Natural killer cell treated with Interleukin-12 subunit alpha and Interleukin-12 subunit beta and Interleukin-15 and Interleukin-18, amount 100 ng/mL, for 72 hours (primary cell): ENCODE data around the gene ADK. TPM values are rescaled to one million over a fixed set of nuclear protein-coding genes. Genes with fewer than 3 reads are reported as not detected.
A peak's percentile ranks its signal among the peaks of the same experiment; 100 is the strongest.
"Not testable (repeated sequence)": the region's sequence is repeated elsewhere in the genome, so short reads cannot be mapped to it uniquely, and the experiment has no call there.

Experiments used
- ATAC-seq, 2 donors: fragments of 150-1000 bp; cut with Tn5 transposase in 1 of 2; sonication (Bioruptor Pico), chemical (Tn5 transposase) in 1 of 2; 2 replicates each; pipeline ENCODE4 v1.10.0; 2021
- DNase-seq: peaks from one replicate; pipeline ENCODE4 v3.0.0; 2022; ENCODE audit warnings: low spot score
- H3K27ac Mint-ChIP-seq, 2 donors: 1 replicate in 1 of 2; 2 replicates in 1 of 2; pipeline ENCODE4 v1.8.0; 2022; ENCODE audit warnings: mixed read lengths in 2 of 2, mild to moderate bottlenecking in 1 of 2, moderate library complexity in 1 of 2
- H3K27me3 Mint-ChIP-seq, 2 donors: 1 replicate in 1 of 2; 2 replicates in 1 of 2; pipeline ENCODE4 v1.8.0; 2022; ENCODE audit warnings: mixed read lengths in 2 of 2
- H3K36me3 Mint-ChIP-seq: one replicate; pipeline ENCODE4 v1.8.0; 2022; ENCODE audit warnings: mixed read lengths
- H3K4me1 Mint-ChIP-seq, 2 donors: 1 replicate in 1 of 2; 2 replicates in 1 of 2; pipeline ENCODE4 v1.8.0; 2022; ENCODE audit warnings: low read depth in 2 of 2, mixed read lengths in 2 of 2, mild to moderate bottlenecking in 1 of 2
- H3K4me3 Mint-ChIP-seq: one replicate; pipeline ENCODE4 v1.8.0; 2022; ENCODE audit warnings: mixed read lengths
- H3K9me3 Mint-ChIP-seq: 2 replicates; pipeline ENCODE4 v1.8.0; 2022; ENCODE audit warnings: mixed read lengths
- total RNA-seq, 2 donors: library from RNA; stranded (reverse); gene quantifications; one replicate each; pipeline ENCODE4 v1.2.3, GENCODE V29; 2022

Gene ADK
- total RNA-seq, 2 donors from 2014 or later = 18.9 to 49.5 TPM

DNA sequence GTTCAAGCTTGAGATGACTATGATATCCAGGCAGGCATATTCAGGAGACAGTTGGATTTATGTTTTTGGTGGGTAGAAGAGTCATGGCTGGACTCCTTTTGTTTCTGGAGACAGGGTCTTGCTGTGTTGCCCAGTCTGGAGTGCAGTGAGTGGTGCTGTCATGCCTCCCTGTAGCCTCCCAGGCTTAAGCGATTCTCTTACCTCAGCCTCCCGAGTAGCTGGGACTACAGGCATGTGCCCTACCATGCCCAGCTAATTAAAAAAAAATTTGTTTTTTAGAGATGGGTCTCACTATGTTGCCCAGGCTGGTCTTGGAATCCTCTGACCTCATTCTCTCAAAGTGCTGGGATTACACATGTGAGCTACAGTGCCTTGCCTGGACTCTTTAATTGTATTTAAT is 62.0 kb downstream of the ADK start:
- Mint-ChIP-seq H3K4me3 (no peak overlapping the region), H3K36me3 (peaks cover 2% of the 10 kb centered on the region), H3K27me3 (no peaks in the 10 kb centered on the region), H3K4me1 (peaks cover 2 to 9% of the 10 kb centered on the region in 2 donors), H3K27ac (no peak overlapping the region), H3K9me3 (no peaks in the 10 kb centered on the region)
- ATAC-seq (no peak), DNase-seq (no peak)

- H3K9me3 Mint-ChIP-seq = no peaks in the 10 kb centered on the region
- H3K4me1 Mint-ChIP-seq = peaks cover 2 to 9% of the 10 kb centered on the region in 2 donors
- H3K27me3 Mint-ChIP-seq = no peaks in the 10 kb centered on the region
- DNase-seq = no peak
- no peak for ATAC-seq
- no peak overlapping the region for H3K4me3 Mint-ChIP-seq
- H3K36me3 Mint-ChIP-seq = peaks cover 4% of the 10 kb centered on the region
- no peak overlapping the region for H3K27ac Mint-ChIP-seq
Observed at GRCh38 chr10:74213571-74214162, 62.6 kb downstream of the ADK start.

GRCh38 chr10:74217110-74217509 is 66.1 kb downstream of the ADK start:
- H3K36me3 Mint-ChIP-seq, DNase-seq, H3K4me3 Mint-ChIP-seq: not testable (repeated sequence)

DNA sequence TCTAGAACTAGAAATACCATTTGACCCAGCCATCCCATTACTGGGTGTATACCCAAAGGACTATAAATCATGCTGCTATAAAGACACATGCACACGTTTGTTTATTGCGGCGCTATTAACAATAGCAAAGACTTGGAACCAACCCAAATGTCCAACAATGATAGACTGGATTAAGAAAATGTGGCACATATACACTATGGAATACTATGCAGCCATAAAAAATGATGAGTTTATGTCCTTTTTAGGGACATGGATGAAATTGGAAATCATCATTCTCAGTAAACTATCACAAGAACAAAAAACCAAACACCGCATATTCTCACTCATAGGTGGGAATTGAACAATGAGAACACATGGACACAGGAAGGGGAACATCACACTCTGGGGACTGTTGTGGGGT is 71.4 kb downstream of the ADK start:
- not testable (repeated sequence) for DNase-seq, H3K27me3 Mint-ChIP-seq, H3K36me3 Mint-ChIP-seq, H3K4me1 Mint-ChIP-seq, H3K27ac Mint-ChIP-seq, H3K9me3 Mint-ChIP-seq, H3K4me3 Mint-ChIP-seq, ATAC-seq

More at GRCh38 chr10:74217110-74217509, 66.1 kb downstream of the ADK start:
- H3K27ac Mint-ChIP-seq, H3K4me1 Mint-ChIP-seq, H3K9me3 Mint-ChIP-seq, ATAC-seq, H3K27me3 Mint-ChIP-seq: not testable (repeated sequence)

DNA sequence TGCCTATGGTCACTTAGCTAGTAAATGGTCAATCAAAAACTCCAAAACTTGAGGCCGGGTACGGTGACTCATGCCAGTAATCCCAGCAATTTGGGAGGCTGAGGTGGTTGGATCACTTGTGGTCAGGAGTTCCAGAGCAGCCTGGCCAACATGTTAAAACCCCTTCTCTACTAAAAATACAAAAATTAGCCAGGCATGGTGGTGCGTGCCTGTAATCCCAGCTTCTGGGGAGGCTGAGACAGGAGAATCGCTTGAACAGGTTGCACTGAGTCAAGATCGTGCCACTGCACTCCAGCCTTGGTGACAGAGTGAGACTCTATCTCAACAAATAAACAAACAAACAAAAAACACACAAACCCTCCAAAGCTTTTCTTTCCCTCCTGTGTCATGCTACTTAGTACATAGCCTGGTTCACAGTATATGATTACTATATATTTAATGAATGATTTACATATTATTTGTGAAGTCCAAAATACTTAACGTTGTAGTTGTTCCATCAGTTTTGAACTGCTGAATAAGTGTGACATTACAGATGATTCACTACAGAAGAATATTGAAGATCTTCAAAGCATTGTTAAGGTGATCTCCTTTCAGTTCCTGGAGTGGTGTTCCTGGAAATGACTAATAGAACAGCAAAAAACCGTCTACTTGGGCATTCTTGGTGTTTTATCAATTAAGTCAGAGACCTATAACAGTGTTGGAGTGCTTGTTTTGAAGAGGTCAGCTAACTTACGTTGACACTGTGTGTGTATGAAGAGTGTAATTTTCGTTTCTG is 72.9 kb downstream of the ADK start:
- ATAC-seq (peak in 1 of 2 donors; percentile 82), DNase-seq (no peak)
- Mint-ChIP-seq H3K4me3 (peak overlapping the region; percentile 44), H3K27me3 (no peaks in the 10 kb centered on the region), H3K9me3 (no peaks in the 10 kb centered on the region), H3K36me3 (no peaks in the 10 kb centered on the region), H3K27ac (peak overlapping the region; percentile 35 to 64), H3K4me1 (peaks cover 8 to 12% of the 10 kb centered on the region in 2 donors)

DNA sequence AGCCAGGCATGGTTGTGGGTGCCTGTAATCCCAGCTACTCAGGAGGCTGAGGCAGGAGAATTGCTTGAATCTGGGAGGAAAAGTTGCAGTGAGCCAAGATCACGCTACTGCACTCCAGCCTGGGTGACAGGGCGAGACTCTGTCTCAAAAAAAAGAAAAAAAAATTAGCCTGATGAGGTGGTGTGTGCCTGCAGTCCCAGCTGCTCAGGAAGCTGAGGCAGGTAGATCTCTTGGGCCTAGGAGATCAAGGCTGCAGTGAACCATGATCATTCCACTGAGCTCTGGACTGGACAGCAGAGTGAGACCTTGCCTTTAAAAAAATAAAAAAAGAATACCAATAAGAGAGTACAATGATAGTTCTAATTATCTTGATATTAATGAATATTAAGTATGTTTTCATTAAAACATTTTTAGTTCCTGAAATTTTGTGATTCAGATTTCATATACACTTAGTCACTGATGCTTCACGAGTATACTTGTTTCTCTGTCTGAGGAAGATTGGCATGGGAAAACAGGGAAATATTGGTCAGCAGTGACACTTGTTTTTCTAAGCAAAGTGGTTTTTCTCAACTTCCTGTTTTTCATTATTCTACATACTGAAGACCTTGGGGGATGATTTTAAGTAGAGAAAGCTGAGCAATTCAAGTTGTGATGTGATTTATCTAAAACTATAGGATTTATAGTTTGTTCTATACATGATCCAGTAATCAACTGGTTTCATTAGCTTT is 76.8 kb downstream of the ADK start:
- ATAC-seq = no peak
- no peaks in the 10 kb centered on the region for H3K9me3 Mint-ChIP-seq
- H3K27me3 Mint-ChIP-seq = no peaks in the 10 kb centered on the region
- peak overlapping the region; percentile 52 for H3K4me3 Mint-ChIP-seq
- peaks cover 11 to 12% of the 10 kb centered on the region in 2 donors for H3K4me1 Mint-ChIP-seq
- no peaks in the 10 kb centered on the region for H3K36me3 Mint-ChIP-seq
- H3K27ac Mint-ChIP-seq = peak overlapping the region; percentile 59 to 85
- DNase-seq = no peak

GRCh38 chr10:74231375-74231774 is 80.4 kb downstream of the ADK start:
- Mint-ChIP-seq H3K4me3 (no peak overlapping the region), H3K9me3 (no peaks in the 10 kb centered on the region), H3K27ac (no peak overlapping the region), H3K36me3 (no peaks in the 10 kb centered on the region), H3K4me1 (peaks cover 7 to 9% of the 10 kb centered on the region in 2 donors), H3K27me3 (no peaks in the 10 kb centered on the region)
- DNase-seq (no peak), ATAC-seq (no peak)

DNA sequence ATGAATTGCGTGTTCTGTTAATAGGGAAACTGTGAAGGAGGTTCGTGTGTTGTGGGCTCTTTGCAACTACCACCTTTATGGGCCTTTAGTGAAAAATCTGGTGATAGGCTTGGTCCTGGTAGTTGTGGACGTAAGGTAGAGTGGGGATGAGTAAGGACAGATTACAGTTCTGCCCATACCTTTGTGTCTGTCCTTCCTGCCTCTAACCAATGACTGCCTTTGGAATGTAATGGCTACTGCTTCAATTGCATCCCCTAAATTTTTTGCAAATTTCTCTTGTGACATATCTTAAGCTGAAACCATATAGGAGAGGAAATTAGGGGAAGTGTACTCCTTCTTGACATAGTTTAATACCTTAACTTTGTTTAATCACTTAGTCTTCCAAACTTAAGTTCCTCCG is 82.3 kb downstream of the ADK start:
- no peak for ATAC-seq
- H3K27ac Mint-ChIP-seq = peak overlapping the region in 1 of 2 donors; percentile 1
- no peaks in the 10 kb centered on the region for H3K9me3 Mint-ChIP-seq
- peaks cover 0 to 3% of the 10 kb centered on the region in 2 donors for H3K4me1 Mint-ChIP-seq
- no peaks in the 10 kb centered on the region for H3K27me3 Mint-ChIP-seq
- no peak overlapping the region for H3K4me3 Mint-ChIP-seq
- no peak for DNase-seq
- H3K36me3 Mint-ChIP-seq = no peaks in the 10 kb centered on the region

DNA sequence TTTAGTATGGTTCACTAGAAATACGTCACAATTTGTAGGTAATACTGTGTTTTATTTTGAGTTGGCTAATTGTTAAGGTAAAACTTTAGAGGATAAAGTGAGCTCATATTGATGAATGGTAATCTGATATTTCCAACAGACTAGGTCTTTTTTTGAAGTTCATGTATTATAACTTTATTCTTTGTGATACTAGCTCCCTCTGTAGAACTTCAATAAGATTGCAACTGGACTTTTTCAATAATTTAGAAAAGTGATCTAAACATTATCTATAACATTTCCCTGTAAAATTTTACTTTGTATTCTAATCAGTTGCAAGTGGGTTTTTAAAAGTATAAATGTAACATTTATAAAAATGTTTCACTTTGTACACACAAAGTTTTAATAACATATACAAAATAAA is 83.5 kb downstream of the ADK start:
- H3K36me3 Mint-ChIP-seq = no peaks in the 10 kb centered on the region
- no peak overlapping the region for H3K27ac Mint-ChIP-seq
- DNase-seq = no peak
- no peaks in the 10 kb centered on the region for H3K4me1 Mint-ChIP-seq
- ATAC-seq = no peak
- no peaks in the 10 kb centered on the region for H3K9me3 Mint-ChIP-seq
- no peaks in the 10 kb centered on the region for H3K27me3 Mint-ChIP-seq
- no peak overlapping the region for H3K4me3 Mint-ChIP-seq

- Mint-ChIP-seq H3K36me3 (no peaks in the 10 kb centered on the region), H3K9me3 (no peaks in the 10 kb centered on the region), H3K4me1 (no peaks in the 10 kb centered on the region), H3K4me3 (no peak overlapping the region), H3K27me3 (no peaks in the 10 kb centered on the region), H3K27ac (no peak overlapping the region)
- DNase-seq (no peak), ATAC-seq (no peak)
Observed at GRCh38 chr10:74238031-74238431, 87.0 kb downstream of the ADK start.

DNA sequence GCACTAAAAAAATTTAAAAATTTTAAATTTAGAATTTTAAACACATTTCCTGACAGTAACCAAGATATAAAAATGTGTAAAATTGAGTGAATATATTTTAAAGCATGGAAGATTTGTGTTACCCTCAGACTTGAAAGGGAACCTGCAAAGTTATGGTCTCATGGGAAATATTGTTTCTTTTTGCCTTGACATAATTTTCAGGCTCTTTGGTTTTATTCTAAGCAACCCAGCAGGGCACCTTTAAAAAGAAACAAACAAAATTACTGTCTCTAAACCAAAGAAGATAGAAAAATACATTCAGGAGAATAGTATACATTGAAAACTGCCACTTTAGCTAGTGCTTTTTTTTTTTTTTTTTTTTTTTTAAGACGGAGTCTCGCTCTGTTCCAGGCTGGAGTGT is 87.5 kb downstream of the ADK start:
- H3K36me3 Mint-ChIP-seq = no peaks in the 10 kb centered on the region
- no peak overlapping the region for H3K4me3 Mint-ChIP-seq
- H3K4me1 Mint-ChIP-seq = no peaks in the 10 kb centered on the region
- ATAC-seq = no peak
- no peaks in the 10 kb centered on the region for H3K9me3 Mint-ChIP-seq
- H3K27me3 Mint-ChIP-seq = no peaks in the 10 kb centered on the region
- DNase-seq = no peak
- H3K27ac Mint-ChIP-seq = no peak overlapping the region

- Mint-ChIP-seq H3K36me3 (no peaks in the 10 kb centered on the region), H3K27ac (no peak overlapping the region), H3K27me3 (no peaks in the 10 kb centered on the region), H3K4me3 (no peak overlapping the region), H3K4me1 (no peaks in the 10 kb centered on the region), H3K9me3 (no peaks in the 10 kb centered on the region)
- no peak for DNase-seq
- ATAC-seq = no peak
Observed at GRCh38 chr10:74243067-74243466, 92.0 kb downstream of the ADK start.

- H3K36me3 Mint-ChIP-seq = no peaks in the 10 kb centered on the region
- H3K9me3 Mint-ChIP-seq = no peaks in the 10 kb centered on the region
- no peak overlapping the region for H3K4me3 Mint-ChIP-seq
- no peak overlapping the region for H3K27ac Mint-ChIP-seq
- ATAC-seq (no peak), DNase-seq (no peak)
- H3K4me1 Mint-ChIP-seq = no peaks in the 10 kb centered on the region
- no peaks in the 10 kb centered on the region for H3K27me3 Mint-ChIP-seq
Observed at GRCh38 chr10:74244097-74244685, 93.2 kb downstream of the ADK start.

GRCh38 chr10:74244807-74245206 is 93.8 kb downstream of the ADK start:
- Mint-ChIP-seq H3K27ac (no peak overlapping the region), H3K4me1 (no peaks in the 10 kb centered on the region), H3K9me3 (no peaks in the 10 kb centered on the region), H3K36me3 (no peaks in the 10 kb centered on the region), H3K4me3 (no peak overlapping the region), H3K27me3 (no peaks in the 10 kb centered on the region)
- ATAC-seq (no peak), DNase-seq (no peak)
